Measurements from ENCODE around the gene LINGO3. TPM values are rescaled to one million over a fixed set of nuclear protein-coding genes. Genes with fewer than 3 reads are reported as not detected.

The LINGO3 gene
- total RNA-seq, 2 donors from 2014 or later = not detected

- ATAC-seq (no peak), DNase-seq (no peak)
- intact Hi-C loops (cut with DNase I, micrococcal nuclease) = no loop called here
Observed at GRCh38 chr19:2330255-2330631, 22.3 kb upstream of the LINGO3 start.

GRCh38 chr19:2329501-2329916 is 21.6 kb upstream of the LINGO3 start:
- DNase-seq (peak in 1 of 2 donors; percentile 45), ATAC-seq (peak; percentile 5)
- intact Hi-C loops (cut with DNase I, micrococcal nuclease) = loop anchor here in 1 of 2 donors (10.0 kb wide), 1 partner anchor 85 kb away; the partner anchor contains the start of gene AMH

GRCh38 chr19:2329149-2329478 is 21.2 kb upstream of the LINGO3 start:
- intact Hi-C loops (cut with DNase I, micrococcal nuclease) = loop anchor here in 1 of 2 donors (10.0 kb wide), 1 partner anchor 84 kb away; the partner anchor contains the start of gene AMH
- DNase-seq (no peak), ATAC-seq (no peak)

- ATAC-seq (peak; percentile 57), DNase-seq (peak; percentile 85 to 91)
- intact Hi-C loops (cut with DNase I, micrococcal nuclease) = loop anchor here in 1 of 2 donors (10.0 kb wide), 1 partner anchor 84 kb away; the partner anchor contains the start of gene AMH
Observed at GRCh38 chr19:2328401-2329148, 20.6 kb upstream of the LINGO3 start, which contains the start of the genes LSM7 and SPPL2B. TSS of gene LSM7 (minus strand) at chr19:2328586. CDS start at chr19:2328566, 20 bp downstream. TSS of gene SPPL2B (plus strand) at chr19:2328684. CDS start at chr19:2328710, 26 bp downstream.

- intact Hi-C loops (cut with DNase I, micrococcal nuclease) = loop anchor here in 1 of 2 donors (10.0 kb wide), 1 partner anchor 83 kb away; the partner anchor contains the start of gene AMH
- DNase-seq = peak; percentile 49 to 73
- peak; percentile 39 for ATAC-seq
Observed at GRCh38 chr19:2327773-2328400, 19.9 kb upstream of the LINGO3 start.

- no peak for DNase-seq
- no peak for ATAC-seq
- intact Hi-C loops (cut with DNase I, micrococcal nuclease) = loop anchor here in 1 of 2 donors (10.0 kb wide), 1 partner anchor 82 kb away; the partner anchor contains the start of gene AMH
Observed at GRCh38 chr19:2326699-2327360, 18.9 kb upstream of the LINGO3 start.

- ATAC-seq (no peak), DNase-seq (no peak)
Observed at GRCh38 chr19:2325281-2326046, 17.5 kb upstream of the LINGO3 start.

GRCh38 chr19:2324220-2324948 is 16.4 kb upstream of the LINGO3 start:
- ATAC-seq (no peak), DNase-seq (no peak)
- intact Hi-C loops (cut with DNase I, micrococcal nuclease) = loop anchor here in 1 of 2 donors (10.0 kb wide), 1 partner anchor 80 kb away; the partner anchor contains the start of gene AMH

More at GRCh38 chr19:2325281-2326046, 17.5 kb upstream of the LINGO3 start:
- intact Hi-C loops (cut with DNase I, micrococcal nuclease) = loop anchor here in 1 of 2 donors (10.0 kb wide), 1 partner anchor 81 kb away; the partner anchor contains the start of gene AMH

- ATAC-seq = no peak
- no peak for DNase-seq
- intact Hi-C loops (cut with DNase I, micrococcal nuclease) = loop anchor here in 1 of 2 donors (10.0 kb wide), 1 partner anchor 79 kb away; the partner anchor contains the start of gene AMH
Observed at GRCh38 chr19:2323707-2324106, 15.8 kb upstream of the LINGO3 start.

GRCh38 chr19:2321565-2322283 is 13.8 kb upstream of the LINGO3 start:
- no peak for ATAC-seq

GRCh38 chr19:2320939-2321338 is 13.0 kb upstream of the LINGO3 start:
- intact Hi-C loops (cut with DNase I, micrococcal nuclease) = loop anchor here in 1 of 2 donors (10.0 kb wide), 1 partner anchor 76 kb away; the partner anchor contains the start of gene AMH
- DNase-seq (no peak), ATAC-seq (no peak)

More at GRCh38 chr19:2321565-2322283, 13.8 kb upstream of the LINGO3 start:
- intact Hi-C loops (cut with DNase I, micrococcal nuclease) = loop anchor here in 1 of 2 donors (10.0 kb wide), 1 partner anchor 77 kb away; the partner anchor contains the start of gene AMH
- no peak for DNase-seq

- intact Hi-C loops (cut with DNase I, micrococcal nuclease) = loop anchor here in 1 of 2 donors (10.0 kb wide), 1 partner anchor 75 kb away; the partner anchor contains the start of gene AMH
- no peak for DNase-seq
- no peak for ATAC-seq
Observed at GRCh38 chr19:2320049-2320448, 12.1 kb upstream of the LINGO3 start.

- no peak for DNase-seq
- no peak for ATAC-seq
- intact Hi-C loops (cut with DNase I, micrococcal nuclease) = loop anchor here in 1 of 2 donors (5.0 kb wide), 1 partner anchor 37 kb away; the partner anchor contains the start of gene PEAK3
Observed at GRCh38 chr19:2319551-2319950, 11.6 kb upstream of the LINGO3 start.

- ATAC-seq (no peak), DNase-seq (no peak)
- intact Hi-C loops (cut with DNase I, micrococcal nuclease) = loop anchor here in 1 of 2 donors (5.0 kb wide), 1 partner anchor 37 kb away; the partner anchor contains the start of gene PEAK3
Observed at GRCh38 chr19:2318923-2319322, 11.0 kb upstream of the LINGO3 start.

- intact Hi-C loops (cut with DNase I, micrococcal nuclease) = loop anchor here in 1 of 2 donors (5.0 kb wide), 1 partner anchor 35 kb away; the partner anchor contains the start of gene PEAK3
- ATAC-seq (no peak), DNase-seq (no peak)
Observed at GRCh38 chr19:2317756-2318155, 9.8 kb upstream of the LINGO3 start.

GRCh38 chr19:2317300-2317699 is 9.3 kb upstream of the LINGO3 start:
- no peak for ATAC-seq
- DNase-seq = peak in 1 of 2 donors; percentile 2
- intact Hi-C loops (cut with DNase I, micrococcal nuclease) = loop anchor here in 1 of 2 donors (5.0 kb wide), 1 partner anchor 35 kb away; the partner anchor contains the start of gene PEAK3
